Skeletal muscle cell (primary cell): Measurements from ENCODE around the gene APPBP2.

Experiments
- DNase-seq: peaks from one replicate; pipeline ENCODE4 v3.0.0-alpha.2; 2010; ENCODE audit warnings: low read depth
- H3K4me3 ChIP-seq: 2 replicates; pipeline ENCODE4 v1.5.1; 2011; ENCODE audit warnings: low read depth, mild to moderate bottlenecking, control low read depth, low read length, moderate library complexity

Gene APPBP2

DNA sequence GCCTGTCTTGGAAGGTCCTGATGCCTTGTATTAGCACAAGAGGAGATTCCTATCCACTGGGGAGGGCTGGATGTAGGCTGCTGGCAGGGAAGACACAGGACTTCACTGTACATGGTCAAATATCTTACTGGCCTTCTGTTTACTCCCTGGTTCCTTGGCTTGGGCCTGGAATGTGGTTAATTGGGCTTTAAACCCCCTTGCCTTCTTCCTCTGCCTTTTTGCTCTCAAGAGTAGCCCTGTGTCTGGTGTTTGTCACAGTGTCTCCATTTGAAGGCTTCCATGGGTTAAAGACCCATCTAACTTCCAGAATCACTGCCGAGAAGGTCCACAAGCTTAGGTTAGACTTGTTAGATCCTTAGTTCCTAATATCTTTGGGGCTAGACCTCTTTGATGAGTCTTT, 110.9 kb downstream of the APPBP2 start:
- no peak for DNase-seq
- no peak overlapping the region for H3K4me3 ChIP-seq

DNA sequence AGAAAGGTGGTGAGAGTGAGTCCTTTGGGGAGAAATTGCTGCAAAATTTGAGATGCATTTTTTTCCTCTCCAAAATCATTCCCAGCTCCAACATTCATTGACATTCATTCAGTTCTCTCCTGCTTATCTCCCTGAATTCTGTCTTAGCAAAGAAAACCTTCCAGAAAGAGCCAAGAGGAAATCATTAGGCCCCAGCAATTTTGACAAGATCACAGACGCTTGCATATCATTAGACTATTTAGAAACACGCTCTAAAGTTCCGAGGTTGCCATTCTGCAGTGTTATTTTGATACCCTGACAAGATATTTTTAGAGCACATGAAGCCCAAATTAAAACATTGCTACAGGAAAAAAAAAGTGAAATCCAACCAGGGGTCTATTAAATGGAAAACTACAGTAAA, 113.3 kb downstream of the APPBP2 start:
- no peak overlapping the region for H3K4me3 ChIP-seq
- DNase-seq: no peak

DNA sequence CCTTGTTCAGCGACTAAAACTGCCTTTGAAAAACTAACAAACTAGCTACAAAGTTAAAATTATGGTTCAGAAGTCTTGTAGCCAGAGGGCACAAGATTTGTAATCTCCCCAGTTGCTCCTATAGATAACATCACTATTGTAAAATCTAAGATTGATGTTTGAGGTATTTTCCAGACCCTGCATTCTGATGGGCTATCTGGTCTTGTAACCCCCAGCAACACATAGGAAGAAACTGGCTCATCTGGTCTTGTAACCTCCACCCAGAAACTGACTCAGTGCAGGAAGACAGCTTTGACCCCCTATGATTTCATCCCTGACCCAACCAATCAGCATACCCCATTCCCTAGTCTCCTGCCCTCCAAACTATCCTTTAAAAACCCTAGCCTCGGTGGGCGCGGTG, 116.0 kb downstream of the APPBP2 start:
- no peak for DNase-seq
- no peak overlapping the region for H3K4me3 ChIP-seq

DNA sequence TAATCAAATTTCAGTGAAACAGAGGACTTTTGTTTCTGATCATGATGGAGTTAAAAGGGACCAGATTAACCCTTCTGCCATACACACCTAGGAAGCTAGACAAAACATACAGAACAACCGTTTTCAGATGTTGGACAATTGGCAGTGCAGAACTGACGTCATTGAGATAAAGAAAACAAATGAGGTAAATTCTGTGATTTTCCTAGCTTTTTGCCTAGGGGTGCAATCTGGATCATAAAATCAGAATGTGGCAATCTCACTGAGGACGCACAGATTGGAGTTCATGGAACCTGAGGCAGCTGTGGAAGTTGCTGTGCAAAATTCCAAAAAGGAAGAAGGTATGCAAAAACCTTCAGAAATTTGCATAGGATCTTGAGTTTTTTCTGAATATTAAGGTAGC, 119.2 kb downstream of the APPBP2 start:
- no peak overlapping the region for H3K4me3 ChIP-seq
- no peak for DNase-seq

DNA sequence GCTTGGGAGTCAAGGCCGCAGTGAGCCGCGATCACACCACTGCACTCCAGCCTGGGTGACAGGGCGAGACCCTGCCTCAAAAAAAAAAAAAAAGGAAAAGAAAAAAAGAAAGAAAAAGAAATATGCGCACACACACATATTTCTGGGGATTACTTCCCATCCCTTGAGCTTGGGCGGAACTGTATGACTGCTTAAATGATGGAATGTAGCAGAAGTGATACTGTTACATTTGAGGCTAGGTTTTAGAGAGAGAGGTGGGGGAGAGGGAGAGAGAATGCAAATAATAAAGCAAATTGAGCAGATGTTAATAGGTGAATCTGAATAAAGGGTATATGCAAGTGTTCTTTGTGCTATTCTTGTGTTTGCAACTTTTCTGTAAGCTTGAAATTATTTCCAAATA, 122.1 kb downstream of the APPBP2 start:
- no peak overlapping the region for H3K4me3 ChIP-seq
- no peak for DNase-seq

DNA sequence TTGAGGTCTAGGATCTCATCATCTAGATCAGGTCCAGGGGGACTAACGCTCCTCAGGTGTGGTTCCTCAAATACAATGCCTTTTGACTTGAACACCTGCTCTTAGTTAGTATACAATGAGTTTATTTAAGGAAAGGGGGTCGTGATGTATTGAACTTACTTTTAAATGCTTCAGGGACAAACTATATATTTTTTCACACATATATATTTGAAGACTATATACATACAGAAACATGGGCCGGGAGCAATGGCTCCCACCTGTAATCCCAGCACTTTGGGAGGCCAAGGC, 122.6 kb downstream of the APPBP2 start:
- DNase-seq: no peak
- H3K4me3 ChIP-seq: no peak overlapping the region

DNA sequence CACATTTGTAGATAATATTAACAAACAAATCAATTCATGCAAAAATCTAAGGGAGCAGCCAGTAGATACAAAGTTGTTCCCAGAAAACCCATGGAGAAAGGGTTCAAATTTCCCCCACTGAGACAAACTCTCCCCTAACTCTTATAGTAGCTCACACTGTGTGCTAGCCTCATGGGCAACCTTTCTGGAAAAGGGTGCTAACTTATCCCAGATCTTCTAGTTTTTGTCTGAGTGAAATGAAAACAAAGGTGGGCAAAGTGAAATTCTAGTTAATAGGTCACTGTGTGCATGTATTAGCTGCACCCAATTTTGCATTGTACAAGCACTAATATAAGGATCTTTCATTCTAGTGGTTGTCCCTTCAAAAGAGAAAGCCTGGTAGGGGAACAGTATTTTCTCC, 124.2 kb downstream of the APPBP2 start:
- DNase-seq: no peak
- no peak overlapping the region for H3K4me3 ChIP-seq

DNA sequence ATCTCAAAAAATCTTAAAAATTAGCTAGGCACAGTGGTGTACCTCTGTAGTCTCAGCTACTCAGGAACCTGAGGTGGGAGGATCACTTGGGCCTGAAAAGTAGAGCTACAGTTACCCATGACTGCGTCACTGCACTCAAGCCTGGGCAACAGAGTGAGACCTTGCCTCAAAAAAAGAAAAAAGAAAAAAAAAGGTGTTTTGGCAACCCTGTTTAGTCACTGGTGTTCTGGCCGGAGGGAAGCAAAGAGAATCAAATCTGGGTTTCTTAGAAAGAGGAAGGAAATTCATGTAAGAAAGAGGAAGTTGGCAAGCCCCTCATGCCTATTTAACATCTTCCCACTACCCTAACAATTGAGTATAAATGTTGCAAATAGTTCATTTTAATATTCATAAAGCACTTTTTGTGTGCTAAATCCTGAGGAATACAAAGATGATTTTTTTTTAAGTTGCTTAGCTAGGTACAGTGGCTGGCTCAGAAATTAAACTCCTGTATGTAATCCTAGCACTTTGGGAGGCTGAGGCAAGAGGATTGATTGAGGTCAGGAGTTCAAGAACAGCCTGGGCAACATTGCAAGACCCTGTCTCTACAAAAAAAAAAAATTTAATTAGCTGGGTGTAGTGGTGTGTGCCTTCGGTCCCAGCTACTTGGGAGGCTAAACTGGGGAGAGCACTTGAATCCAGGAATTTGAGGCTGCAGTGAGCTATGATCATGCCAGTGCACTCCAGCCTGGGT, 127.6 kb downstream of the APPBP2 start:
- DNase-seq: no peak
- H3K4me3 ChIP-seq: no peak overlapping the region

DNA sequence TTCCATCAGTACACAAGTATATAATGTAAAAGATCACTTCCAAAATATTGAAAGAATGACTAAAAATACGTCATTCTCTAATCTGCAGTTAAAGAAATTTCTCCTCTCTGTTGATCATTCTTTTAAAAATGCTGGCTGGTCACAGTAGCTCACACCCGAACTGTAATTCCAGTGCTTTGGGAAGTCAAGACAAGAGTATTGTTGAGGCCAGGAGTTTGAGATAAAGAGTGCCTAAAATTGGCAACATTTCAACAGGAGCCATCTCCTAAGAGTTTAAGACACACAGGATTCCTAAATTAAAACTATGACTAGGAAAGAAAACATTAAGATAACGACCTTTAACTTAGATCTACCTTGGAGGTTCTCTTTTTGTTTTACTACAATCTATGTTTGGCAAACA, 129.6 kb downstream of the APPBP2 start:
- H3K4me3 ChIP-seq: no peak overlapping the region
- DNase-seq: no peak

DNA sequence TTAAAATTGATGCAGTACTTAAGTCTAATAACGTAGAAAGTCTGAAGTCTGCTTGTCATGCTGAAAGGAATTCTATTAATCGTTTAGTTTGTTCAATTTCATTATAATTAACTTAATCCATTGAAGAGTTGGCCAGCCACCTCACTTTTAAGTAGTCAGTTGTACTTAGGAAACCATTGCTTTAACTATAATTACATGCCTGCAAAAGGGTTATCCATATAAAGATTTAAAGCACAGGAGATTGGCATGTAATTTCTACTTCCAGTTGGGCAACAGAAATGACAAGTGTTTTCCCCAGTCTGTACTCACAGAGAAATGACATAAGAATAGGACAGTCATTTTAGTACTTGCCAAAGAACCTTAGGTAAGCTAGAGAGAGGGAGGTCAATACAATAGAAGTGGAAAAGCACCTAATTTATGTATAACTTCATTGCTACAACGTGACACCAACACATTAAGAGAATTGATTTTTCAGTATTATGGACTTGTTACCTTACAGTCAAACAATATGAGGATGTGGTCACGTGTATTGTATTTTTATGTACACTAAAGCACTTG, 130.5 kb downstream of the APPBP2 start:
- no peak overlapping the region for H3K4me3 ChIP-seq
- DNase-seq: no peak

DNA sequence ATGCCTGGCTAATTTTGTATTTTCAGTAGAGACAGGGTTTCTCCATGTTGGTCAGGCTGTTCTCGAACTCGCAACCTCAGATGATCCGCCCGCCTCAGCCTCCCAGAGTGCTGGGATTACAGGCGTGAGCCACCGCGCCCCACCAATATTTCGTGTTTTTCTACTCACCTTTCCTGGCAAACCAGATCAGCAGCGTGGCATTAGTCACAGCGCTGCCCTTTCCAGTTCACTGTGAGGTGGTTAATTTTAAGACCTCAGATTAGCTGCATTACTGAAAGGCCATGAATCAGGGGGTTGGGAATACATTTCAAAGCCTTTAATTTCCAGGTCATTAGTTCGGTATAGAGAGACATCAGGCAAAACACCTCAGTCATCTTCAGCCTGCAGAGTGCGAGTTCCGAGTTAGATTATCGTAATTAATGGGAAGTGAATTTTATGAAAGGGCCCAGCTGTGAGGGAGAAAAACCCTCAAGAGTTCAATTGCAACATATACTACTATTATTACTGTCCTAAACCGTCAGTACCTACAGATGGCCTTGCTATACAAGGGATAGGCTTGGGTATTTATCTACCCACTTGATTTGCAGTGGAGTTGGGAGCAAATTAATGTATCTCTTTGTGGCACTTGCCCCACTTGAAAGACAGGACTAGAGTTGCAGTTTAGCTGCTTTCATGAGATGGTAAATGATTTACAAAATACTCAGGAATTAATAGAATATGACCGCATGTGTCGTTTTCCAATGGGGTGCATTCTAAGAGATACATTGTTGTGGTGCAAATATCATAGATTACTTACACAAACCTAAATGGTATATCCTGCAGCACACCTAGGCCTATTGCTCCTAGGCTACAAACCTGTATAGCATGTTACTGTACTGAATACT, 132.0 kb downstream of the APPBP2 start:
- DNase-seq: no peak
- no peak overlapping the region for H3K4me3 ChIP-seq
